Measurements from ENCODE around the gene SELENOM.
"Not testable (repeated sequence)": the region's sequence is repeated elsewhere in the genome, so short reads cannot be mapped to it uniquely, and the experiment has no call there.

The SELENOM gene

GRCh38 chr22:31073125-31073524 is 34.2 kb downstream of the SELENOM start:
- DNase-seq = not testable (repeated sequence)

DNA sequence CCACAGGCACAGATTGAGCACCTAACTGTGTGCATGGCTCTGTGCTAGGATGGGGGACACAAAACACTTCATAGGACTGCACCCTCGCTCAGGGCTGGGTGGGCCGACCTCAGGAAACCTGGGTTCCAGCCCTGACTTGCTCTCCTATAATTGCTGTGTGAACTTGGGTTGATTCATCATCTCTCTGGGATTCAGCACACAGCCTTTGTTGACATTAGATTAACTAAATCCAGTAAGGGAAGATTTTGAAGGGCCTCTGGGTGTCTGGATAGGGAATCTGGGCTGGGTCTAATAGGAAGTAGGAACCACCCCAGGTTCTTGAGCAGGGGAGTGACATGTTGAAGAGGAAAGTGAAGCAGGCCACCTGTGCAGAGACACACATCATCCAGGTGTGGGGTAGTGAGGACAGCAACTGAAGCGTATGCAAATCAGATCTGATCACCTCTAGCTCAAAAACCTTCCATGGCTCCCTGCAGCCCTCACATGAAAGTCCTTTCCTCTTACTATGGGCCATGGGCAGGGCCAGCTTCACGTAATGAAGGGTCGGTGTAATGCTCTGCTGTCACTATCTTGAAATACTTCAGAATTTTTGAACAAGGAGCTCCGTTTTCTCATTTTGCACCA is 37.6 kb downstream of the SELENOM start:
- DNase-seq = not testable (repeated sequence)

DNA sequence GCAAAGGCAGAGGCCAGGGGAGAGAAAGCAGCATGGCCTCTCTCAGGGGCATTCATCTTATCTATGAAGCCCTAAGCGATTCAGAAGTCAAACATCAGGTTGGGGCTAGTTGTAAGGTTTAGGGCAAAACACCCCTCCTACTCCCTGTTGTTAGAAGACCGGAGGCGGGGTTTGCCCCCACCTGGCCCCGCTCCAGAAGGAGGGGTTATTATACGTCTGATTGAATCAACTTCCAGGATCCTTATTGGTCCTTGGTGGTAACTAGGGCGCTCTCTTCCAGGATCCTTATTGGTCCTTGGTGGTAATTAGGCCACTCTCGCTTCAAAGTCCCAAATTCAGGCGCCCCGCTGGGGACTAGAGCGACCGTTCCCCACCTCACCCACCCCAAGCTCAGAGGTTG is 38.4 kb downstream of the SELENOM start:
- no peak for DNase-seq

- DNase-seq = no peak
Measured at GRCh38 chr22:31064369-31064768, 43.0 kb downstream of the SELENOM start.

DNA sequence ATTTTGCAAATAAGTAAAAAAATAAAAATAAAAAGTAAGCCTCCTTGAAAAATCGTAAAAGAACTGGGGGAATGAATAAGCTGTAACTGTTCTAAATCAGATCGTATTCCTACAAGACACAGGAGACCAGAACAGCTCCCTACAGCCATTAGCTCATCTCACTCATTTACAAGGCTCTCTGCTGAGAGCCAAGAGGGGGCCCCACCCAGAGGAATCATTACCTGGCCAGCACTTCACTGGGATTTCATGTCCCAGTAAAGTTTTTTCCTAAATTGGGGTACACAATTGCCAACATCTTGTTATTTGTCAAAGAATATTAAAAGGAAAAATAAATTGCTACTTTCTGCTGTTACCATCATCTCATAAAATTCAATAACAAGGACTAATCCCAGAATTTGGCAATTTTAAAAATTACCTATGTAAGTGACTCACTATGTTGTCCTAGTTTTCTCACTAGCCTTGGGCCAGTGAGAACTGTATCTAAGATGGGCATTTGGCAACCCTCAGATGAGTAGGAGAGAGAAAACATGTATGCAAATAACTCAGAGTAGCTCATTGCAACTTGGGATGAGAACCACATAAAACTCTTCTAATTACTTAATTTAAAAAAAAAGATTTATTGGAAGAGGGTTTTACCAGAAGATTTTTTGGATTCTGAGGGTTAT is 44.7 kb downstream of the SELENOM start:
- DNase-seq = no peak

GRCh38 chr22:31059663-31060062 is 47.7 kb downstream of the SELENOM start:
- not testable (repeated sequence) for DNase-seq

GRCh38 chr22:31056986-31057599 is 50.3 kb downstream of the SELENOM start:
- no peak for DNase-seq

- no peak for DNase-seq
Measured at GRCh38 chr22:31055635-31056159, 51.7 kb downstream of the SELENOM start.

DNA sequence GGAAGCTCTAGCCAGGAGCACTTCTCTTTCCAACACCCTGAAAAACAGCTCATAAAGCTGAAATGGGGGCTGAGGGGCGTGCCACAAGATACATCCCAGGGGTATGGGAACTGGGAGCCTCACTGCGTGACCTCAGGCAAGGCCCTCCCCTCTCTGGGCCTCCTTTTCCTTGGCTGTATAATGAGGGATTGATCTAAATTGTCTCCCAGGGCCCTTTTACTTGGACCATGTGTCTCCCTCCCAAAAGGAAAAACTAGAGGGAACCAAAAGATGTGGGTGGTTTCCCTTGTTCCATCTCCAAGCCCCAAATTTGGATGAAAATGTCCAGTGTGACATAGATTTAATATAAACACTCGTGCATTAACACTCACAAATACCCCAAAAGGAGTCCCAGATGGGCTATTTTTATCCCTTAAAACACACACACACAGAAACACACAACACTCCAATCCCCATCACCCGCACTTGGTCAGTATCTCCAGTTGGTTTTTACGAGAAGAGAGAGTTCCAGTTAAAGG is 52.2 kb downstream of the SELENOM start:
- no peak for DNase-seq

Data from CD4-positive, alpha-beta T cell treated with Interleukin-17A for 1 hour (primary cell).